OCI-LY1 (cell line): ENCODE results near the gene ASB2.

ENCODE experiments used
- EZH2 ChIP-seq: fragments of 200-600 bp; sonication (generic), shearing (Covaris generic); IDR thresholded peaks from 2 replicates; pipeline ENCODE4 v1.8.0; 2017; ENCODE audit warnings: borderline replicate concordance, mixed run types, mild to moderate bottlenecking, antibody characterized with exemption, low read length, moderate library complexity, mixed read lengths
- TF ChIP-seq, protein P1 (sequence below): fragments of 200-600 bp; sonication (generic), shearing (Covaris generic); IDR thresholded peaks from 2 replicates; pipeline ENCODE4 v1.5.1; 2017; ENCODE audit warnings: mild to moderate bottlenecking, antibody characterized with exemption, low read length, moderate library complexity, mixed read lengths

DNA sequence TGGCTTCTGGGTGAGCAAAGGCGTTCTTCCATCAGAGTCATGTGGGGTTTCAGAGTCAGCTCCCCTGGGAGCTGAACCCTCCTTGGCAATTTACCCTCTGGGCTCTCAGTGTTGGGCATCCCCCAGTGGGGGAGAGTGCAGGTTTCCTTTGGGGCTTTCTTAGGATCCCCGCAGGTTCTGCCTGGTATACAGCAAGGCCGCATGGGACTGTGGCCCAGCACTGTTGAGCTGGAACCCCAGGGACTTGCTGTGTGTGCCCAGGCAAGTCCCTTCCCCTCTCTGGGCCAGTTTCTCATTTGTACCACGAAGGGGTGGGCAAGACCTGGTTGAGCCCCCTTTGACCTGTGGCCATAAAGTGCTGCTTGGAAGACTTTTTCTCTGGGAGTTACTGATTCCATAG, 43.7 kb downstream of the ASB2 start:
- TF ChIP-seq, protein P1, sequence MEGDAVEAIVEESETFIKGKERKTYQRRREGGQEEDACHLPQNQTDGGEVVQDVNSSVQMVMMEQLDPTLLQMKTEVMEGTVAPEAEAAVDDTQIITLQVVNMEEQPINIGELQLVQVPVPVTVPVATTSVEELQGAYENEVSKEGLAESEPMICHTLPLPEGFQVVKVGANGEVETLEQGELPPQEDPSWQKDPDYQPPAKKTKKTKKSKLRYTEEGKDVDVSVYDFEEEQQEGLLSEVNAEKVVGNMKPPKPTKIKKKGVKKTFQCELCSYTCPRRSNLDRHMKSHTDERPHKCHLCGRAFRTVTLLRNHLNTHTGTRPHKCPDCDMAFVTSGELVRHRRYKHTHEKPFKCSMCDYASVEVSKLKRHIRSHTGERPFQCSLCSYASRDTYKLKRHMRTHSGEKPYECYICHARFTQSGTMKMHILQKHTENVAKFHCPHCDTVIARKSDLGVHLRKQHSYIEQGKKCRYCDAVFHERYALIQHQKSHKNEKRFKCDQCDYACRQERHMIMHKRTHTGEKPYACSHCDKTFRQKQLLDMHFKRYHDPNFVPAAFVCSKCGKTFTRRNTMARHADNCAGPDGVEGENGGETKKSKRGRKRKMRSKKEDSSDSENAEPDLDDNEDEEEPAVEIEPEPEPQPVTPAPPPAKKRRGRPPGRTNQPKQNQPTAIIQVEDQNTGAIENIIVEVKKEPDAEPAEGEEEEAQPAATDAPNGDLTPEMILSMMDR, result no peak
- no peak for TF ChIP-seq EZH2
